HG02678 (cell line): ENCODE results near the gene CXCR1.
"Not testable (repeated sequence)": the region's sequence is repeated elsewhere in the genome, so short reads cannot be mapped to it uniquely, and the experiment has no call there.

Source experiments
- ATAC-seq: cut with Tn5 transposase; IDR thresholded peaks from one replicate; pipeline ENCODE4 v1.9.1; 2021; ENCODE audit warnings: mild to moderate bottlenecking, moderate library complexity; ENCODE audit not compliant: unreplicated experiment

Gene CXCR1

GRCh38 chr2:218162814-218163213, 3.9 kb downstream of the CXCR1 start:
- ATAC-seq: no peak

- ATAC-seq: no peak
Measured at GRCh38 chr2:218161644-218162043, 5.1 kb downstream of the CXCR1 start.

GRCh38 chr2:218155953-218156479, 10.7 kb downstream of the CXCR1 start:
- ATAC-seq: no peak

GRCh38 chr2:218152777-218153176, 14.0 kb downstream of the CXCR1 start:
- ATAC-seq: no peak

- ATAC-seq: no peak
Measured at GRCh38 chr2:218152172-218152571, 14.6 kb downstream of the CXCR1 start.

- no peak for ATAC-seq
Measured at GRCh38 chr2:218149848-218150440, 16.8 kb downstream of the CXCR1 start.

- no peak for ATAC-seq
Measured at GRCh38 chr2:218149098-218149497, 17.7 kb downstream of the CXCR1 start.

- no peak for ATAC-seq
Measured at GRCh38 chr2:218146056-218146455, 20.7 kb downstream of the CXCR1 start.

- no peak for ATAC-seq
Measured at GRCh38 chr2:218145124-218145523, 21.6 kb downstream of the CXCR1 start.

- ATAC-seq: no peak
Measured at GRCh38 chr2:218138047-218138446, 28.7 kb downstream of the CXCR1 start.

GRCh38 chr2:218137514-218137913, 29.2 kb downstream of the CXCR1 start:
- ATAC-seq: no peak

- ATAC-seq: no peak
Measured at GRCh38 chr2:218130822-218131221, 35.9 kb downstream of the CXCR1 start.

GRCh38 chr2:218130377-218130776, 36.4 kb downstream of the CXCR1 start:
- no peak for ATAC-seq

GRCh38 chr2:218129458-218130135, 37.2 kb downstream of the CXCR1 start:
- ATAC-seq: no peak

GRCh38 chr2:218128781-218129457, 37.8 kb downstream of the CXCR1 start:
- ATAC-seq: no peak

GRCh38 chr2:218127929-218128455, 38.8 kb downstream of the CXCR1 start:
- ATAC-seq: no peak

- ATAC-seq: no peak
Measured at GRCh38 chr2:218125626-218126080, 41.1 kb downstream of the CXCR1 start, which contains the start of gene CXCR2. Gene CXCR2, plus strand, starts transcription at chr2:218126028. Its CDS starts 8,774 bp downstream, at chr2:218134802.

- ATAC-seq: no peak
Measured at GRCh38 chr2:218125095-218125494, 41.7 kb downstream of the CXCR1 start.

GRCh38 chr2:218123986-218124385, 42.8 kb downstream of the CXCR1 start:
- ATAC-seq: no peak

- ATAC-seq: not testable (repeated sequence)
Measured at GRCh38 chr2:218122286-218122685, 44.5 kb downstream of the CXCR1 start.

GRCh38 chr2:218121789-218122188, 45.0 kb downstream of the CXCR1 start:
- ATAC-seq: not testable (repeated sequence)
